ENCODE results near the gene RHOT2.

DNA sequence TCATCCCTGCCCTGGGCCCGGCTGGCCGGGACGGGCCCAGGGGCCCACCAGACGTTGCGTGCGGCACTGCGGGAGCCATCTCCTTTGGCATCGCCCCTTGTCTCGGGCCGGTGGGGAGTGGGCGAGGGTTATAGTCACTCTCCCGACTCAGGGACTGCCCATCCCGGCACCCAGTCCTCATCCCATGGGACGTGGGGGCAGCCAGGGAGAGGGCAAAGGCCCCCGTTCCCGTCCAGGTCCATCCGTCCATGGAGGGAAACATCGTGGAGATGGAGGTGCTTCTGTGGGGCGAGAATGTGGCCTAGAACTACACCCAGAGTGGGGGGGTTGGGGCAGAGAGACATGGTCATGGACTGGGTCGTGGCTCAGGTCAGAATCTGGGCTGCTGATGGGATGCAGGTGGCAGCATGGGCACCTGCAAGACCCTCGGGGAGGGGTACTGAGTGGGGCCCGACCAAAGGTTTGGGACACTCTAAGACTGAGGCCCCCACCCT is 21.2 kb upstream of the RHOT2 start:
- no peak for TF ChIP-seq POLR2A (IDR thresholded peaks at IDR 0.05; ENCODE audit: low read depth, low read length)
- TF ChIP-seq POU2F2 (IDR thresholded peaks at IDR 0.05; ENCODE audit: low read depth, low read length), result no peak
- TF ChIP-seq POLR2AphosphoS5 (IDR thresholded peaks at IDR 0.05; ENCODE audit: low read depth, low read length), result 0 out of 2 replicates have a peak, but pooled peaks have one; percentile 33
- no peak for TF ChIP-seq TAF1 (IDR thresholded peaks at IDR 0.05; ENCODE audit: low read depth, low read length)

Measured in GM12891 (cell line).